ENCODE results near the gene PCDH9.

GRCh38 chr13:66675620-66676019 lies 554.5 kb downstream of the PCDH9 start:
- TF ChIP-seq, protein P1, sequence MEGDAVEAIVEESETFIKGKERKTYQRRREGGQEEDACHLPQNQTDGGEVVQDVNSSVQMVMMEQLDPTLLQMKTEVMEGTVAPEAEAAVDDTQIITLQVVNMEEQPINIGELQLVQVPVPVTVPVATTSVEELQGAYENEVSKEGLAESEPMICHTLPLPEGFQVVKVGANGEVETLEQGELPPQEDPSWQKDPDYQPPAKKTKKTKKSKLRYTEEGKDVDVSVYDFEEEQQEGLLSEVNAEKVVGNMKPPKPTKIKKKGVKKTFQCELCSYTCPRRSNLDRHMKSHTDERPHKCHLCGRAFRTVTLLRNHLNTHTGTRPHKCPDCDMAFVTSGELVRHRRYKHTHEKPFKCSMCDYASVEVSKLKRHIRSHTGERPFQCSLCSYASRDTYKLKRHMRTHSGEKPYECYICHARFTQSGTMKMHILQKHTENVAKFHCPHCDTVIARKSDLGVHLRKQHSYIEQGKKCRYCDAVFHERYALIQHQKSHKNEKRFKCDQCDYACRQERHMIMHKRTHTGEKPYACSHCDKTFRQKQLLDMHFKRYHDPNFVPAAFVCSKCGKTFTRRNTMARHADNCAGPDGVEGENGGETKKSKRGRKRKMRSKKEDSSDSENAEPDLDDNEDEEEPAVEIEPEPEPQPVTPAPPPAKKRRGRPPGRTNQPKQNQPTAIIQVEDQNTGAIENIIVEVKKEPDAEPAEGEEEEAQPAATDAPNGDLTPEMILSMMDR (IDR thresholded peaks at IDR 0.05; ENCODE audit: insufficient read depth, low read length, poor library complexity, severe bottlenecking), result no peak
- no peak for TF ChIP-seq EZH2phosphoT487 (conservative IDR thresholded peaks at IDR 0.05; ENCODE audit: low read length)

Measured in SU-DHL-6 (cell line).